NCI-H82 treated with DMSO at 0.1 percent for 48 hours (cell line): ENCODE data around the gene WDR86.

Source experiments
- DNase-seq: peaks from one replicate; lab custom pipeline; 2025; ENCODE audit not compliant: unreplicated experiment; lab: John Stamatoyannopoulos, UW

The WDR86 gene

GRCh38 chr7:151439855-151440798 lies 30.3 kb upstream of the WDR86 start, which contains the start of gene CRYGN:
Gene CRYGN (minus strand): TSS chr7:151440141. CDS start chr7:151439917, 224 bp downstream.
- DNase-seq, result no peak

DNA sequence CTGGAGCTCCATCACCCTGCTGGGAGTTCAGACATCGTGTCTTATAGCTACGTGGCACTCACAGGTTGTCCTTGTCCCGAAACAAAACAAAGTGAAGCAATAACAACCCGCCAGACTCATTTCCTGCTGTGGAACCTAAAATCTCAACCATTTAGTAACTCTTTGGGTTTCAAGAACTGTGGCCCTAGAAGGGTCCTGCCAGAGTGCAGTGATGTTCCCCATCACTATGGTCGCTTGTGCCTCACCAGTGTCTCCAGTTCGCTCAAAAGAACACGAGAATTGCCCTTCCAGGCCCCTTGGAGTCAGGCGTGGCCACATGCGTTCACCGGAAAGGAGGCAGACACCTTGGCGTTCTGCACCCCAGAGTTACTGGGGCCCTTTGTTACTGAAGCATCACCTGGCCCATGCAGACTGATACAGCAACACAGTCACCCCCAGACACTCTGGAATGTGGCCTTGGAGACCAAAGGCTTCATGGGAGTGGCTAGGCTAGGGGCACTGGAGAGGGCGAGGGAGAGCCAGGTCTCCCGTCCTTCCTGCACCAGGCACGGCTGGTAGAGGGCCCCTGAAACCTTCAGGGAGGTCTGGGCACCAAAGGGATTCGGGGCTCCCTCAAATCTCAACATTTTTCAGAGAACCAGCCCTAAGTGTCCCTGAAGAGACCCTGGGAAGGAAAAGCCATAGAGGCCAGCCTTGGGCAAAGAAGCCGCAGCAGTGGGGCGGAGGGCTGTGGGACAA lies 29.2 kb upstream of the WDR86 start:
- no peak for DNase-seq

DNA sequence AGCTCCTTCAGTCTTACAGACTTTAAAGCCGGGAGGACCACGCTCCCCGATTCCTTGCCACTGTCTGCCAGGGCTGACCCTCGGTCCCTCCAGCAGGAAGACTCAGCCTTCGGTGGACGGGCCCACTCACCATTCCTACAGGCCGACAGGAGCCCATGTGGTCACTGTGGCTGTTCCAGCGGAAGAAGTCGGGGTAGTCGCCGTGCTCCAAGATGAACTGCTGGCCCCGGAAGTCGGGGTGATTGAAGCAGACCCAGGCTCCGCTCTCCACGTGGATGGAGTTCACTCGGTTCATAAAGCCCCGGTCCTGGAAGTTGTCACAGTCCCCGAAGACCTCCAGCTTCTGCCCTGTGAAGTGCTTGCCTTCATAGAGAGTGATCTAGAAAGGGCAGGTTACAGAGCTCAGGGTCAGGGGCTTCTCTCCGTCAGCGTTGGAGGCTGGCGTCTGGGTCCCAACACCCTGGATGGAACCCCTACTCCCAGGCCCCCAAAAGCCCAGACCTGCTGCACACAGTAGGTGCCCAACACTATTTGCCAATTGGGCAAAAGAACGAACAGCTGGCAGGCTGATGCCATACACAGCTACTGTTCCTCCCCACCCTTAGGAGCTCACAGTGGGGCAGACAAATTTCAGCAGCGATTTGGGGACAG lies 28.2 kb upstream of the WDR86 start:
- DNase-seq, result no peak

- no peak for DNase-seq
Measured at GRCh38 chr7:151437159-151437553, 27.3 kb upstream of the WDR86 start.

DNA sequence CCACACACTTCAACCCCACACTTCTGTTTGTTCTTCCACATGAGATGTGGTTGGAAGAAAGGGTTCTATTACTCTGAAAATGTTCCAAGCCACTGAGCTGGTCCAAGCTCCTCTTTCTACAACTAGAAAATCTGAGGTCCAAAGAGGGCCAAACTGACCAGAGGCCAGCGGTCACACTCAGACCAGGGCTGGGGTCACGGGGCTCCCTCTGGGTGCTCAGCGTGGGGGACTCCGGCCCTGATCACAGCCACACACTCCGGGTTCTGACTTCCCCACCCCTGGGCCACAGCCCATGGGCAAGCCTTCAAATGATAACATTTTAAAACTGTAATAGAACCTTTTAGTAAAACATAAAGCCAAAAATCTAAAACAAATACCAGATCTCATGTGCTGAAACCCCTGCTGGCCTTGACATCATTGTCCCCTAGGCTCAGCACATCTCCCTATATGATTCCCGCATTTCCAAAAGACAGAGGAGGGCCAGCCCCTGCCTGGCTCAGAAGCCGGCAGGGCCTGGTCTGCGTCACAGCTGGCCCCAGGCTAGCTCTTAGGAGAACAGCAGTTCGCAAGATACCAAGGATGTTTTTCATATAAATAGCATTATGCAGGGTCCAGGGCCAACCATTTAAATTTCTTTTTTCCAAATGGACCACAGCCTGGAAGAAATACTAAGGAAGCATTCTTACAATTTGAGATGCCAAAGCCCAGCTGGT lies 26.8 kb upstream of the WDR86 start:
- DNase-seq, result no peak

DNA sequence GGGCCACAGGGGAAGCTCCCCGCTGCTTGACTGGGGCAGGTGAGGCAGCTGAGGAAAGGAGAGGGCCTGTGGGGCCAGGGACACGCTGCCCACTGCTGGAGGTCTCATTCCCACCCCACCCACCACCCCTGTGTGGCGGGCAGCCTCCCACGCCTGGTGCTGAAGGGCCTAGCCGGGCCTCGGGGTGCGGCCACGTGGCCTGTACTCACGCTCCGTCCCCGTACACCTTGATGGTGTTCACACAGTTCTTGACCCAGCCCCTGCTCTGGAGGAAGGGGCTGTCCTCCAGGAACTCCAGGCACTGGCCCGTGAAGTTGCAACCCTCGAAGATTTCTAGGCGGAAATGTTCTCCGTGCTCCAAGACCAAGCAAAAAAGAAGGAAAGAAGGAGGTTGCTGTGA lies 26.1 kb upstream of the WDR86 start:
- no peak for DNase-seq

DNA sequence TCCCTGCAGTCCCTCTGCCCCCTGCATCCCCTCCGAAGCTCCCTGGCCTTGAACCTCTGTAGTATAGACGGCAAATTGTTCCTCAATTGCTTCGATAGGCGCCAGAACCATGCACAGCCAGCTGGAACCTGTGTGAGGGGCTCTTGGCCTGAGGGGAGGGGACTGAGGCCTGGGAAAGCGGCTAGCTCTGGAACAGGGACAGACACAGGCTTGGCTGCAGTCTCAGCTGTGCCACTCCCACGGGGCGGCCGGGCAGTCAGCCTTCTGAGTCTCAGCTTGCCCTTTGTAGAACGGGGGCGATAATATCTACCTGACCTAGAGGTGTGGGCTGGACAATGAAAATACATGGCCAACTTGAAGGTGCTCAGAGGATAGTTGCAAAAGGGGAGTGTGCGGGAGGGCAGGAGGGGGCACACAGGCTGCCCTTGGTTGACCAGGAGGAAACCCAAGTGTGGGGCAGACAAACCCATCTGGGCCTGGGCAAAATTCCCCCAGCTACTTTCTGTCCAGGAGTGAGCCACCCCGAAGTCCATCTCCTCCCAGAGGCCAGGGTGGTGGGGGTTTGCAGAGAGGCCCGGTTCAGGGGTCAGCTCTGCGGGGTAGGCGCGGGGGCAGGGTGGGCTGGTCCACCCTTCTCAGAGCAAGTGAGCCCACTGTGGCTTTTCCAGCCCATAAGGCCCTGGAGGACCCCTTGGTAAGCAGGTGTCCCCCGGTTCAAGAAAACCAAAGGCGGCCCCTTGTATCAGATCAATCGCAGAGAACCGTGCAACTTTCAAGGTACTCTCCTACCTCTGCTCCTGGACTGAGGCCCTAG lies 25.5 kb upstream of the WDR86 start:
- no peak for DNase-seq

DNA sequence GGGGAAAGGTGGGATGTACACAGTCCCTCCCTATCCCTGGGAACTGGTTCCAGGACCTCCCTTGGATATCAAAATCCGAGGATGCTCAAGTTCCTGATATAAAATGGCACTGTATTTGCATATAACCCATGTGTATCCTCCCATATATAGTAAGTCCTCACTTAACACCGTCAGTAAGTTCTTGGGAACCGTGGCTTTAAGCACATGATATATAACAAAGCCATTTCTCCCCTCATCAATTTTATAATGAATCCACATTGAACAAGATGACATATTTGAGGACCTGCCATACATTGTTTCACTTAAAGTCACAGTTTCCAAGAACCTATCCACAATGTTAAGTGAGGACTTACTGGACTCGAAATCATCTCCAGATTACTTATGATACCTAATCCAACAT lies 24.7 kb upstream of the WDR86 start:
- DNase-seq, result no peak

GRCh38 chr7:151433721-151434400 lies 24.0 kb upstream of the WDR86 start:
- DNase-seq, result no peak

DNA sequence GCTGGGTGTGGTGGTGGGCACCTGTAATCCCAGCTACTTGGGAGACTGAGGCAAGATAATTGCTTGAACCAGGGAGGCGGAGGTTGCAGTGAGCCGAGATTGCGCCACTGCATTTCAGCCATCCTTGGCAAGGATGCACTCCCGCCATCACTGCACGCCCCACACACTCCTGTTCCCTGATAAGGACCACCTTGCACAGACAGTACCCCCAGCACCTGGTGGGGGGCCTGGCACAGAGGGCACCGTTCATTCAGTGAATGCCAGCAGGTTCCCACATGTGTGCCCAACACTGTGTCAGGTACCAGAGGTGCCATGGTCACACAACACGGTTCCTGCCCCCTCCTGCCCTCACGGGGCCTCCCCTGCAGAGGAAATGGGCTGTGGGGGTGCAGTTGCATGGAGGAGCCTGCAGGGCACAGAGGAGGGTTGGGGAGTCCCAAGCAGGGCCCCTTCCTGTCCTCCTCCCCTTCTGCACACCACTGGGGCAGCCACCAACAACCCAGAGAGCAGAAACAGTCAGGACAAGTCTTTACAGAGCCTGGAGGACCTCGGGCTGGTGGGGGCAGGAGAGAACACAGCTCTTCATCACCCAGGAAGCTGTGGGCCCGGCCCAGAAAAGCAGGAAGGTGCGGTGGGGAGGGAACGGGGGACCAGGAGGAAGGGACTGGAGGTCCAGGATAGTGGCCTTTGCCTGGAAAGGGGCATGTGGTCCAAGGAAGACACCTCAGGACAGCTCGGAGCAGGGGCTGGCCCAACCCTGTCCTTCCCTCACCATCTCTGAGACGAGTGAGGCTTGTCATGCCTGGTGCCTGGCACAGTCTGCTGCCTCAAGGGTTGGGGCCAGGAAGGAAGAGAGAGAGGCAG lies 23.1 kb upstream of the WDR86 start:
- DNase-seq, result no peak

GRCh38 chr7:151431768-151432311 lies 22.0 kb upstream of the WDR86 start:
- DNase-seq, result no peak

GRCh38 chr7:151431281-151431767 lies 21.5 kb upstream of the WDR86 start:
- no peak for DNase-seq

- no peak for DNase-seq
Measured at GRCh38 chr7:151430391-151431205, 20.8 kb upstream of the WDR86 start.

- DNase-seq, result no peak
Measured at GRCh38 chr7:151429560-151430331, 19.9 kb upstream of the WDR86 start.

GRCh38 chr7:151429237-151429559 lies 19.4 kb upstream of the WDR86 start:
- no peak for DNase-seq

DNA sequence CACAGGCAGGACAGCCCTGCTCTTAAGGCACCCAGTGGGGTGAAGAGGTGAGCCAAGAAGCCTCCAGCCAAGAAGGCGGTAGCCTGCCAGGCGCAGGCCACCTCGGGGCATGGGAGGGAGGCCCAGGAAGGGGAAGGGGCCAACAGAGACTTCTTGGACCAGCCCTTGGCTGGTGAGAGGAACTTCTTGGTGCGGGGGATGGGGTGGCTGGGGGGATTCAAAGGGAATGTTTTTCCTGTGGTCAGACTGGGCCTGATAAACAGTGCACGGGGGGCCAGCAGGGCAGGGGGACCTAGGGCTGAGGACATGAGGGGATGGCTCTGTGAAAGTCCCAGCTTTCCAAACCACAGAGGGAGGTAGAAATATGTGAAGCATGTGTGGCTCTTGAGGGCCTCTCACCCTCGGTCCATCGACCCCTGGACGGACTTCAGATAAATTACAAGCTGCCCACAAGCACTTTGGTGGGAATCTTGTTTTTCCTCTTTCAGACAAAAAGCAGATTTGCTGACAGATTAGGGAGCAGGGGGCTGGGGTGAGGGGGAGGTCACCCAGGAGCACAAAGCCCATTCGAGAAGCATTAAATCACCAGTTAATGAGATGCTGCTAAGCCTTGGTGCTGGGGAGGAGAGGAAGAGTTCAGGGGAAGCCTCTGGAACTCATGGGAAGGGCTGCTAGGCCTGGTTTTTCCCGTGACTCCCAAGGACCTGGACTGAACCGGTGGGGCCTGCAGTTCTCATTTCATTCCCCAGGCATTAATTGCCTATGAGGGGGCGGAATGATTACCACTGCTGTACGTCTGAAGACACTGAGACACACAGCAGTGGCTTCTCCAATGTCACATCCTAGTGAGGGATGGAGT lies 18.8 kb upstream of the WDR86 start:
- DNase-seq, result peak; percentile 90
